Measurements from ENCODE around the gene TNIK.

TNIK gene

GRCh38 chr3:171358181-171358880 is 101.9 kb downstream of the TNIK start:
- TF ChIP-seq CTCF (IDR thresholded peaks at IDR 0.05), result no peak
- Histone ChIP-seq H3K9me3 (ENCODE audit: control insufficient read depth, low read length) (no peaks in the 10 kb centered on the region), H2AFZ (no peak overlapping the region), H3K4me3 (ENCODE audit: low read depth, low read length) (no peak overlapping the region), H3K9ac (no peak overlapping the region), H3K79me2 (no peaks in the 10 kb centered on the region), H3K27ac (no peak overlapping the region), H3K4me1 (no peaks in the 10 kb centered on the region), H3K4me2 (ENCODE audit: low read length) (no peak overlapping the region), H3K36me3 (ENCODE audit: control insufficient read depth, insufficient read depth, low read length) (no peaks in the 10 kb centered on the region), H3K27me3 (ENCODE audit: control insufficient read depth, insufficient read depth, low read length) (no peaks in the 10 kb centered on the region)

GRCh38 chr3:171357721-171358120 is 102.5 kb downstream of the TNIK start:
- no peak for TF ChIP-seq CTCF (IDR thresholded peaks at IDR 0.05)

GRCh38 chr3:171356251-171356650 is 104.0 kb downstream of the TNIK start:
- no peaks in the 10 kb centered on the region for H3K79me2 ChIP-seq
- H3K4me1 ChIP-seq, result no peaks in the 10 kb centered on the region
- H3K9me3 ChIP-seq (ENCODE audit: control insufficient read depth, low read length), result no peaks in the 10 kb centered on the region
- no peak for TF ChIP-seq CTCF (IDR thresholded peaks at IDR 0.05)
- no peak overlapping the region for H3K4me3 ChIP-seq (ENCODE audit: low read depth, low read length)
- no peaks in the 10 kb centered on the region for H3K27me3 ChIP-seq (ENCODE audit: control insufficient read depth, insufficient read depth, low read length)
- H3K27ac ChIP-seq, result no peak overlapping the region
- no peaks in the 10 kb centered on the region for H3K36me3 ChIP-seq (ENCODE audit: control insufficient read depth, insufficient read depth, low read length)
- H3K9ac ChIP-seq, result no peak overlapping the region
- no peak overlapping the region for H2AFZ ChIP-seq
- H3K4me2 ChIP-seq (ENCODE audit: low read length), result no peak overlapping the region

More at GRCh38 chr3:171357721-171358120, 102.5 kb downstream of the TNIK start:
- no peaks in the 10 kb centered on the region for H3K79me2 ChIP-seq
- H2AFZ ChIP-seq, result no peak overlapping the region
- no peaks in the 10 kb centered on the region for H3K36me3 ChIP-seq (ENCODE audit: control insufficient read depth, insufficient read depth, low read length)
- no peak overlapping the region for H3K27ac ChIP-seq
- no peaks in the 10 kb centered on the region for H3K27me3 ChIP-seq (ENCODE audit: control insufficient read depth, insufficient read depth, low read length)
- H3K9ac ChIP-seq, result no peak overlapping the region
- no peak overlapping the region for H3K4me2 ChIP-seq (ENCODE audit: low read length)
- H3K9me3 ChIP-seq (ENCODE audit: control insufficient read depth, low read length), result no peaks in the 10 kb centered on the region
- H3K4me3 ChIP-seq (ENCODE audit: low read depth, low read length), result no peak overlapping the region
- no peaks in the 10 kb centered on the region for H3K4me1 ChIP-seq

GRCh38 chr3:171354706-171355582 is 105.3 kb downstream of the TNIK start:
- Histone ChIP-seq H3K4me3 (ENCODE audit: low read depth, low read length) (no peak overlapping the region), H3K4me2 (ENCODE audit: low read length) (no peak overlapping the region), H3K36me3 (ENCODE audit: control insufficient read depth, insufficient read depth, low read length) (no peaks in the 10 kb centered on the region), H3K9ac (no peak overlapping the region), H2AFZ (no peak overlapping the region), H3K79me2 (no peaks in the 10 kb centered on the region), H3K4me1 (no peaks in the 10 kb centered on the region), H3K9me3 (ENCODE audit: control insufficient read depth, low read length) (no peaks in the 10 kb centered on the region), H3K27ac (no peak overlapping the region), H3K27me3 (ENCODE audit: control insufficient read depth, insufficient read depth, low read length) (no peaks in the 10 kb centered on the region)
- no peak for TF ChIP-seq CTCF (IDR thresholded peaks at IDR 0.05)
